Measurements from ENCODE around the gene THAP5.
A peak's percentile ranks its signal among the peaks of the same experiment; 100 is the strongest.
"Not testable (repeated sequence)": the region's sequence is repeated elsewhere in the genome, so short reads cannot be mapped to it uniquely, and the experiment has no call there.

THAP5 gene

DNA sequence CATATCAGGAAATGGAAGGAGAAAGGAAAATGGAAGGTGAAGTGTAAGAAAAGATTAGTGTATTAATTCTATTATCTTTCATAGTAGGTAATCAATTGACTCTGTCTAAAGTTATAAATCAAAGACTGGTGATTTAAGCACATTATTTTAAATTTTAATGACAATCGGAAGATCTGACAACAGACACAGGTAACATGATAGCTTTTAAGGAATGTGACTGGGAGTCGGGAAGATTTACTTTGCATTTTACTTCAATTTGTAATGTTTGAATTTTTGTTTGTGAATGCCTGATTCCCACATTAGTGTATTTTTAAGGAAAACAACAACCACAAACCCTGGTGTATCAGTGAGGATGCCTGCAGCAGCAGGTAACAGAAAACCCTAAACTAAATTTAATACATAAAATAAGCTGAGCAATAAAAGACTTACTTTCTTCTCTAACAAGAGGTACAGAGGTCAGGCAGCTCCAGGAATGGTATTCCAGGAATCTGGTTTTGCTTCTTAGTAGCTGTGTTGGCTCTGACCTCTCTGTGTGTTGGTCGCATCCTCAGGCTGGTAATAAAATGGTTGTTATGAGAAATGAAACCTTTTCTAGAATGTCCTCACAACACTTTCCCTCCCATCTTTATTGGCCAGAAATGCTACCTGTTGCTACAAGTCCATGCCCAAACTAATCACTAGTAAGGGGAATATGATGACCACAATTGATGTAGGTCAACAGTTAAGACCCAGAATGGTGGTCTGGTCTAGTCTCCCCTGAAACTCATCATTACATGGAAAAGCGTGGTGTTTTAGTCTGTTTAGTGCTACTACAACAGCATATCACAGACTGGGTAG is 12.4 kb upstream of the THAP5 start:
- DNase-seq = no peak

DNA sequence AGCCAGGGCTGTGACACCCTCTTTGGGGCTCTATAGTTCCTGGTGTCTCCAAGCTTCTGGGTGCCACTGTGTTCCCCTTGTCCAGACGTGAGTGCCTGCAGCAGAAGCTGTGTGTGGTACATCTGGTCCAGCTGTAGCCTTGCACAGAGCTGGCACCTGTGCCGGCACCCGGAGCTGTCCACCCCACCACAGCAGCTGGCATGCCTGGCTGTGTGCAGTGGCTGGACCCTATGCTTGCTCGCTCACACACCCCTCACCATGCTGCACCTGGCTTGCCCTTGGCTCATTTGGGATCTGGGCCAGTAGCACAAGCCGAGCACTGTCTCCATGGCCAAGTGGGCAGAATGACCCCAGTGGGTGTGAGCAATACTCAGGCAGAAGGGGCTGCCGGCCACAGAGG is 10.8 kb upstream of the THAP5 start:
- DNase-seq = no peak

DNA sequence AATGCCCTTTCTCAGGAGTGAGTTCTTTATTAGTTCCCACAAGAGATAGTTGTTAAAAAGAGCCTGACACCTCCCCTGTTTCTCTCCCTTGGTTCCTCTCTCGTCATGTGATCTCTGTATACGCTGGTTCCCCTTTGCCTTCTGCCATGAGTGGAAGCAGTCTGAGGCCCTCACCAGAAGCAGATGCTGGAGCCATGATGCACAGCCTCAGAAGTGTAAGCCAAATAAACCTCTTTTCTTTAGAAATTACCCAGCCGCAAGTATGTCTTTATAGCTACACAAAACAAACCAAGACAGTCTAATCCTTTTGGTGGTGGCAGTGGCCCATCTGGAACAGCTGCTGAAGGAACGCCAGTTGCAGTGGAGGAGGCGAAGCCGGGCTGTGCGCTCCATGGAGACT is 9.4 kb upstream of the THAP5 start:
- no peak for DNase-seq

DNA sequence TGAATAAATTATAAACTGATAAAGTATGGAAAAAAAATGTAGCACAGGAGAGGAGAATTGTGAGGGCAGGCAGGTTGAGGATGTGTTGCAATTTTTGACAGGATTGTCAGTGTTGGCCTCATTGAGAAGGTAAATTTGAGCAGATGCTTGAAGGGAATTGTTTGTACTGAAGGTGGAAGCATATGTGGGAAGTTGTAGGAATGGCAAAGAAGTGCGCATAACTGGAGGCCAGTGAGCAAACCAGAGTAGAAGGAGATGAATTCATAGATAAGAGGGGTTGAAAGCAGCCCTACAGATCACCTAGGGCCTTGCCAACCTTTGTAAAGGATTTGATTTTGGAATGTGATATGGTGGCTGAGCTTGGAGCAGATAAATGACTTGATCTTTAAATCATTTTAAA is 6.6 kb upstream of the THAP5 start:
- no peak for DNase-seq

- DNase-seq = no peak
Observed at GRCh38 chr7:108575156-108575555, 5.7 kb upstream of the THAP5 start.

DNA sequence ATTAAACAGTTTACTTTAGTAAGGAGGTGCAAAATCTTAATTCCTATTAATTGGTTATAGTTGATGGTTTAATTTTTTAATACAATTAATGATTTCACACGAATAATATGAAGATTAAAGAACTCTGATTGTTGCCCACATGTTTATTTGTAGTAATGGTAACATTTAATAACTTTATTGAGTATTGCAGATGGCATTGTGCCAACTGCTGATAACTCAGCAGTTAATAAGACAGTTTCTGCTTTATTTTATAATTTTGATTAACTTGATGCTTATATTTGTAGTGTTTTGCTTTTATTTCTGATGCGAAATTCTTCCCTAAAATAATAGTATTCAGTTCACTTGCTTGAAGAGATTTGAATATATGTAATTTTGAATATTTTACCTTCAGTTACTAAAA is 3.0 kb upstream of the THAP5 start:
- DNase-seq = no peak

DNA sequence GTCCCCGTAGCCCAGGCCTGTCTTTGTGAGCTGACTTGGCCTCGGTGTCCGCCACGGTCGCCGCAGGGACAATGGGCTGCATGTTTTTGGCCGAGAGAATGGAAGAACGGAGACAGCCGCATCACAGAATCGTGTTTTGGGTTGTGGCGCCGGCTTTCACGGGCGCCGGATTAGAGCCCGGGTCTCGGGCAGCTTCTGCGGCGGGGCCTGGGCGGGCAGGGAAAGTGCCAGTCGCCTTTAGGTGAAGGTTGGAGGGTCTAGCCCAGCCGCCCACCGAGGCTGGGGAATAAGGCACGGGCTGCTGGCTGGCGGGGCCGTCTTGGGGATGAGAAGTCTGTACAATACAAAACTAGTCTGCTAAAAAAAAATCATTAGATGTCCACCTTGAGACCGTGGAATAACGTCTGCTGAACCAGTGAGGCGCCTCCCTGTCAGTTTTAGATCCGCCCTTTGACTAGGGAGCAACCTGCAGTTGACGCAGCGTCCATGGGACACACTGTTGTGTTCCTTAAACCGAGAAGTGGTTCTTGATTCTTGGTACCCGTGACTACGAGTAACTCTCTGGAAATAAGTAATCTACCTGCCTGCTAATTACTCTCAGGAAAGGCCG is 745 bp upstream of the THAP5 start:
- DNase-seq = peak; percentile 55

DNA sequence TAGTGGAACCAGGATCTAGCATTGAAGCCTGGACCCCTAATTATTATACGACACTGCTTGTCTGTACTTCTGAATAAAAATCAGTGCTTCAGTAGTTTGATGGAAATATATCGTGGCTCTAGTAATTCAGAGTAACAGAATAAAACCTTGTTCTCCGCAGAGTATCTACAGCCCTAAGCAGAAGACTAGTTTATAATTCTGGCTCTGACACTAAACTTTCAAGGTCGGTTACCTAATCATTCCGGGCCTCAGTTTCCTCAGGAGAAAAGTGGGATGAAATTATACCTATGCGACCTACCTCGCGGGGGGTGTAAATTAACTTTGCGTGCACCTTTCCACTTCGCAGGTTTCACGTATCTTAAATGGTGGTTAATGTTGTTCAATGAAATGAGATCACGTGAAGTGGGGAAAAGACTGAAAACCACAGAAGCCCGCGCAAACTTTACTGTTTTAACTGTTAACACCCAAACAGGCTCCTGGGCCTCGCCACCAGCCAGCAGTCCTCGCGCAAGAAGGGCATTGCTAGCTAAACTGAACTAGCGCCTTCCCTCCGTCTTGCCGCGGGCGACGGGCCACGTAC is 615 bp downstream of the THAP5 start:
- peak; percentile 85 for DNase-seq

DNA sequence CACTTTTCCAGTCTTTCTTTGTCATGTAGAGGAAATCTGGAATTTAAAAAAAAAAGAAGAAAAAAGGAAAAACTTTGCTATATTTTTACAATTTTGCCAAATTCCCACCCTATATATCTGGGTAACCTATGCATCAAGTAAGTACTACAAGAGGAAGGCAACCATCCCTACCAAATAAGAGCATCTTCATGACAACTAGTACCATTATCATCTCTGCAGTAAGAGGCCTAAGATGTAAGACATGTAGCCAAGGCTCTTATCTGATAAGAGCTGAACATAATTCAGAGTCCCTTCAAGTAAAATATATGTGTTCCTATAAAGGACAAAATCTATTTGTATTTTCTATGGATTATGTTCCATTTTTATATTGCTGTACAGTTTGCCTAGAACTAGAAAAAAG is 3.5 kb downstream of the THAP5 start:
- DNase-seq = no peak

DNA sequence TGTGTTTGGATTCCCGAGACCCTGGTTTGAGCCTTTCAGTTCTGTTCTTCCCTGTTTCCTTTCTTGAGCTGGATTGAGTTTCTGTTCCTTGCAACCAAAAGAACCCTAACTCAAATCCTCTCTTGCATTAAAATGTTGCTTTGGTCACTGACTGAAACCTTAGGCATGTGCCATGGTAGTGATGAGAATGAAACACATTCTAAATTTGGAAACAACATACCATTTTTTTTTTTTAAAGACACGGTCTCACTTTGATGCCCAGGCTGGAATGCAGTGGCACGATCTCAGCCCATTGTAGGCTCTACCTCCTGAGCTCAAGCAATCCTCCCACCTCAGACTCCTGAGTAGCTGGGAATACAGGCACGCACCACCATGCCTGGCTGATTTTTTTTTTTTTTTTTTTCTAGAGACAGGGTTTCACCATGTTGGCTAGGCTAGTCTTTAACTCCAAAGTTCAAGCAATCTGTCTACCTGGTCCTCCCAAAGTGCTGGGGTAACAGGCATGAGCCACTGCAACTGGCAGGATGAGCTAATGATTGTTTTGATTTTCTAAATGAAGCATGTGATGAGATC is 8.4 kb downstream of the THAP5 start:
- DNase-seq = no peak

DNA sequence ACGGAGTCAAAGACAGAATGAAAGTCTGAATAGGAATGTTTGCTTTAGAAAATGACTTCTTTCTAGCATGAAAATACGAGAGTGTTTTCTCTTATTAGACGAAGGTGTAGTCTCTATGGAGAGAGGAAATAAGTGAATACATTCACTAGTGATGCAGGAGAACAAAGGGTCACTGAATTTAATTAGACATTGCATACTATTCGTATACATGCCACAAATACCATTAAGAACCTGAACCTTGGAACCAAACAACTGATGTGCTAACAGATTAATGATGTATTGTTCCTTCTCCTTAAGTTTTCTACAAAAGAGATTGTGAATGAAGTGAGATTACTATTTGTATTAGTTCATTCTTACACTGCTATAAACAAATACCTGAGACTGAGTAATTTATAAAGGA is 10.3 kb downstream of the THAP5 start:
- no peak for DNase-seq

DNA sequence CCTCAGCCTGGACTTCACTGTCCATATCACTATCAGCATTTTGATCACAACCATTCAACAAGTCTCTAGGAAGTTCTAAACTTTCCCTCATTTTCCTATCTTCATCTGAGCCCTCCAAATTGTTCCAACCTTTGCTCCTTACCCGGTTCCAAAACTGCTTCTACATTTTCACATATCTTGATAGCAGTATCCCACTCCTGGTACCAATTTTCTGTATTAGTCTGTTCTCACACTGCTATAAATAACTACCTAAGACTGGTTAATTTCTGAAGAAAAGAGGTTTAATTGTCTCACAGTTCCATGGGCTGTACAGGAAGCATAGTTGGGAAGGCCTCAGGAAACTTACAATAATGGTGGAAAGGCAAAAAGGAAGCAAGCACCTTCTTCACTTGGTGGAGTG is 11.9 kb downstream of the THAP5 start:
- no peak for DNase-seq

- DNase-seq = no peak
Observed at GRCh38 chr7:108557191-108557590, 12.3 kb downstream of the THAP5 start.

DNA sequence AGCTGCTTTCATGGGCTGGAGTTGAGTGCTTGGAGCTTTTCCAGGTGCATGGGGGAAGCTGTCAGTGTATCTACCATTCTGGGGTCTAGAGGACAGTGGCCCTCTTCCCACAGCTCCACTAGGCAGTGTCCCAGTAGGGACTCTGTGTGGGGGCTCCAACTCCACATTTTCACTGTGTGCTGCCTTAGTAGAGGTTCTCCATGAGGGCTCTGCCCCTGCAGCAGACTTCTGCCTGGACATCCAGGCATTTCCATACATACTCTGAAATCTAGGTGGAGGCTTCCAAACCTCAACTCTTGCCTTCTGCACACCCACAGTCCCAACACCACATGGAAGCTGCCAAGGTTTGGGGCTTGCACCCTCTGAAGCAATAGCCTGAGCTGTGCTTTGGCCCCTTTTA is 12.8 kb downstream of the THAP5 start:
- not testable (repeated sequence) for DNase-seq

DNA sequence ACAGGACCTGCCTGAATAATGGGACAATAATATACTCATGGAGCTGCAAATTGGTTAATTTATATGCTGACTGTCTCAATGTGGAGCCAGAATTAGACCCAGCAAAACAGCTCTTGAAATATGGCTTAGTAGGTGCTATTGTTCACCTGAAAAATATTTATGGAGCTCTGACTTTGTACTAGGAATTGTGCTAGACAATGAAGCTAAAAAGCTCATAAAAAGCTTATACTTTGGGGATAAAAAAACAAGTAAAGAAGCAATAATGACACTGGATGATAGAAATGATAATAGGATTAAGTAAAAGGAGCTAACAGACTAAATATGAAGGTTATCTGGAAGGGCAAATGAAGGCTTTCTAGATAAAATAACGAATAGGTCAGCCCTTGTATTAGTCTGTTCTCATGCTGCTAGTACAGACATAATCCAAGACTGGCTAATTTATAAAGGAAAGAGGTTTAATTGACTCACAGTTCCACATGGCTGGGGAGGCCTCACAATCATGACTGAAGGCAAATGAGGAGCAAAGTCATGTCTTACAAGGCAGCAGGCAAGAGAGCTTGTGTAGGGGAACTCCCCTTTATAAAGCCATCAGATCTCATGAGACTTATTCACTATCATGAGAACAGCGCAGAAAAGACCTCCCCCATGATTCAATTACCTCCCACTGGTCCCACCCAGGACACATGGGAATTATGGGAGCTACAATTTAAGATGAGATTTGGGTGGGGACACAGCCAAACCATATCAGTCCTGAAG is 21.2 kb downstream of the THAP5 start:
- not testable (repeated sequence) for DNase-seq

GRCh38 chr7:108541478-108541877 is 28.0 kb downstream of the THAP5 start:
- no peak for DNase-seq

DNA sequence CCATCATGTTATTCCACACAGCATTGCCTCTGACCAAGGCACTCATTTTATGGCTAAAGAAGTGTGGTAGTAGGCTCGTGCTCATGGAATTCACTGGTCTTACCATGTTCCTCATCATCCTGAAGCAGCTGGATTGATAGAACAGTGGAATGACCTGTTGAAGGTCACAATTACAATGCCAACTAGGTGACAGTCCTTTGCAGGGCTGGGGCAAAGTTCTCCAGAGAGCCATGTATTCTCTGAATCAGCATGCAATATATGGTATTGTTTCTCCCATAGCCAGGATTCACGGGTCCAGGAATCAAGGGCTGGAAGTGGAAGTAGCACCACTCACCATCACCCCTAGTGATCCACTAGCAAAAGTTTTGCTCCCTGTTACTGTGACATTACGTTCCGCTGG is 30.8 kb downstream of the THAP5 start:
- DNase-seq = not testable (repeated sequence)

GRCh38 chr7:108538236-108538635 is 31.3 kb downstream of the THAP5 start:
- DNase-seq = not testable (repeated sequence)

GRCh38 chr7:108537229-108537628 is 32.3 kb downstream of the THAP5 start:
- DNase-seq = no peak

- no peak for DNase-seq
Observed at GRCh38 chr7:108535744-108536143, 33.8 kb downstream of the THAP5 start.

DNA sequence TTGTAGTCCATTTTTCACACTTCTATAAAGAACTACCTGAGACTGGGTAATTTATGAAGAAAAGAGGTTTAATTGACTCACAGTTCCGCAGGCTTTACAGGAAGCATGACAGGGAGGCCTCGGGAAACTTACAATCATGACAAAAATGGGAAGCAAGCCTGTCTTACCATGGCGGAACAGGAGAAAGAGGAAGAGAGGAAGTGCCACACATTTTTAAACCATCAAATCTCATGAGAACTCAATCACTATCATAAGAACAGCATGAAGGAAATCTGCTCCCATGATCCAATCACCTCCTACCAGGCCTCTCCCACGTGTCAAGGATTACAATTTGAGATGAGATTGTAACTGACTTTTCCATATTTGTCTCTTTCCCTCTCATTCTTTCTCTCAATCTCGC is 34.2 kb downstream of the THAP5 start:
- no peak for DNase-seq

DNA sequence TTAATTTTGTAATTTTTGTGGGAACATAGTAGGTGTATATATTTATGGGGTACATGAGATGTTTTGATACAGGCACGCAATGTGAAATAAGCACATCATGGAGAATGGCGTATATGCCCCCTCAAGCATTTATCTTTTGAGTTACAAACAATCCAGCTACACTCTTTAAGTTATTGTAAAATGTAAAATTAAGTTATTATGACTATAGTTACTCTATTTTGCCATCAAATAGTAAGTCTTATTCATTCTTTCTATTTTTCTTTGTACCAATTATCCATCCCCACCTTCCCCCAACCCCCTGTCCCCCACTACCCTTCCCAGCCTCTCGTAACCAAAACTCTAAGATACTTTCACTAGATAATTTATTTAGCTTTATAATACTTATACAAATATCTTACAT is 35.8 kb downstream of the THAP5 start:
- DNase-seq = no peak

- DNase-seq = no peak
Observed at GRCh38 chr7:108529341-108529740, 40.2 kb downstream of the THAP5 start.
